Limb (tissue), 2 donors: ENCODE measurements around the gene FDXR.
"Not testable (repeated sequence)": the region's sequence is repeated elsewhere in the genome, so short reads cannot be mapped to it uniquely, and the experiment has no call there.

ENCODE experiments used
- DNase-seq, 2 donors: peaks; one replicate each; pipeline ENCODE4 v3.0.0-alpha.2; 2016; ENCODE audit errors: extremely low spot score in 2 of 2

Gene FDXR

GRCh38 chr17:74873037-74873873 is 461 bp upstream of the FDXR start:
- peak; percentile 100 for DNase-seq

GRCh38 chr17:74871356-74872076 is 1.3 kb downstream of the FDXR start:
- no peak for DNase-seq

- no peak for DNase-seq
These were observed 2.3 kb downstream of the FDXR start for GRCh38 chr17:74870512-74870911.

GRCh38 chr17:74870028-74870427 is 2.8 kb downstream of the FDXR start:
- DNase-seq = not testable (repeated sequence)

GRCh38 chr17:74868908-74869255 is 3.9 kb downstream of the FDXR start:
- no peak for DNase-seq

GRCh38 chr17:74868251-74868907 is 4.4 kb downstream of the FDXR start:
- DNase-seq = no peak

- DNase-seq = no peak
These were observed 6.5 kb downstream of the FDXR start for GRCh38 chr17:74866198-74866835.

- DNase-seq = no peak
These were observed 7.1 kb downstream of the FDXR start for GRCh38 chr17:74865504-74866197.

GRCh38 chr17:74864866-74865395 is 7.9 kb downstream of the FDXR start:
- DNase-seq = peak; percentile 62 to 90

GRCh38 chr17:74864297-74864865 is 8.4 kb downstream of the FDXR start:
- DNase-seq = no peak

GRCh38 chr17:74863420-74864296 is 9.1 kb downstream of the FDXR start:
- DNase-seq = no peak

- no peak for DNase-seq
These were observed 9.9 kb downstream of the FDXR start for GRCh38 chr17:74862919-74863318.

GRCh38 chr17:74862108-74862901 is 10.5 kb downstream of the FDXR start:
- peak in 1 of 2 donors; percentile 80 for DNase-seq

GRCh38 chr17:74861662-74862107 is 11.1 kb downstream of the FDXR start:
- DNase-seq = no peak

- DNase-seq = no peak
These were observed 11.7 kb downstream of the FDXR start for GRCh38 chr17:74860872-74861661.

- no peak for DNase-seq
These were observed 12.4 kb downstream of the FDXR start for GRCh38 chr17:74860229-74860871.

GRCh38 chr17:74859459-74860228 is 13.2 kb downstream of the FDXR start, which contains the start of gene GRIN2C:
GRIN2C (minus strand) TSS chr17:74859885; CDS start chr17:74855092, 4,793 bp downstream.
- DNase-seq = no peak
